Hepatocyte (in vitro differentiated cells): ENCODE measurements around the gene SPINK7. TPM values are rescaled to one million over a fixed set of nuclear protein-coding genes. Genes with fewer than 3 reads are reported as not detected.

Experiments used
- DNase-seq: peaks from one replicate; pipeline ENCODE4 v3.0.0-alpha.2; 2016; ENCODE audit warnings: low spot score
- H2AFZ ChIP-seq: fragments of 200-600 bp; sonication (generic); 2 replicates; pipeline ENCODE4 v1.6.0; 2016; ENCODE audit warnings: antibody characterized with exemption, mild to moderate bottlenecking
- H3K27ac ChIP-seq: fragments of 200-600 bp; sonication (generic); 2 replicates; pipeline ENCODE4 v1.5.1; 2016; ENCODE audit warnings: mild to moderate bottlenecking
- H3K27me3 ChIP-seq: fragments of 200-600 bp; sonication (generic); 2 replicates; pipeline ENCODE4 v1.6.1; 2016
- H3K36me3 ChIP-seq: fragments of 200-600 bp; sonication (generic); replicated peaks from 2 replicates; pipeline ENCODE4 v1.5.1; 2016; ENCODE audit warnings: low read depth; ENCODE audit not compliant: insufficient read depth
- H3K4me1 ChIP-seq: fragments of 200-600 bp; sonication (generic); 2 replicates; pipeline ENCODE4 v1.5.1; 2016; ENCODE audit warnings: mild to moderate bottlenecking, moderate library complexity; ENCODE audit not compliant: insufficient read depth
- H3K4me2 ChIP-seq: fragments of 200-600 bp; sonication (generic); 2 replicates; pipeline ENCODE4 v1.6.0; 2016
- H3K4me3 ChIP-seq: fragments of 200-600 bp; sonication (generic); 2 replicates; pipeline ENCODE4 v1.5.1; 2016; ENCODE audit warnings: mild to moderate bottlenecking
- H3K79me2 ChIP-seq: fragments of 200-600 bp; sonication (generic); 2 replicates; pipeline ENCODE4 v1.6.0; 2017; ENCODE audit warnings: mild to moderate bottlenecking
- H3K9me2 ChIP-seq: fragments of 200-600 bp; sonication (generic); replicated peaks from 2 replicates; pipeline ENCODE4 v1.6.0; 2017; ENCODE audit warnings: mild to moderate bottlenecking; ENCODE audit not compliant: insufficient read depth
- H3K9me3 ChIP-seq: fragments of 200-600 bp; sonication (generic); 2 replicates; pipeline ENCODE4 v1.5.1; 2016; ENCODE audit warnings: low read depth, mild to moderate bottlenecking
- H4K20me1 ChIP-seq: fragments of 200-600 bp; sonication (generic); 2 replicates; pipeline ENCODE4 v1.6.0; 2016; ENCODE audit warnings: mild to moderate bottlenecking; ENCODE audit not compliant: insufficient read depth, poor library complexity, severe bottlenecking
- CTCF ChIP-seq: fragments of 200-600 bp; sonication (generic); IDR thresholded peaks from 2 replicates; pipeline ENCODE4 v1.5.1; 2016; ENCODE audit warnings: antibody characterized with exemption, mild to moderate bottlenecking; ENCODE audit not compliant: poor library complexity
- EZH2 ChIP-seq: fragments of 200-600 bp; sonication (generic); IDR thresholded peaks from 2 replicates; pipeline ENCODE4 v1.6.1; 2016; ENCODE audit warnings: antibody characterized with exemption, mild to moderate bottlenecking, borderline replicate concordance
- EZH2phosphoT487 ChIP-seq: fragments of 200-600 bp; sonication (generic); IDR thresholded peaks from one replicate; pipeline ENCODE4 v1.6.1; 2018; ENCODE audit warnings: antibody characterized with exemption, mild to moderate bottlenecking, low read depth, moderate library complexity; ENCODE audit not compliant: unreplicated experiment, severe bottlenecking
- WGBS: methylation state at CpG from one replicate; pipeline ENCODE4 v1.1.6; 2016; ENCODE audit warnings: low lambda C conversion rate; ENCODE audit errors: missing lambda C conversion rate; 5-methylcytosine and 5-hydroxymethylcytosine counted together
- polyA plus RNA-seq: library from polyadenylated mRNA; unstranded; fragments of >200 nt; fragmentation: Nextera tagmentation; extraction: Ambion mirVana; gene quantifications from 2 replicates; pipeline ENCODE4 v1.2.1, GENCODE V29; 2016
- total RNA-seq: library from RNA; depleted of rRNA; stranded (reverse); fragments of >200 nt; gene quantifications from 2 replicates; pipeline ENCODE4 v1.2.3, GENCODE V29; 2014

The SPINK7 gene
- total and polyA plus RNA-seq, 2 experiments from 2014 or later = not detected

GRCh38 chr5:148336704-148337435 lies 24.6 kb downstream of the SPINK7 start:
- H3K4me1 ChIP-seq = no peaks in the 10 kb centered on the region
- no peaks in the 10 kb centered on the region for H3K9me3 ChIP-seq
- H4K20me1 ChIP-seq = no peaks in the 10 kb centered on the region
- DNase-seq = no peak
- no peak overlapping the region for H3K4me2 ChIP-seq
- 66% methylated on average over 3 of the region's 3 CpGs for WGBS
- H3K27me3 ChIP-seq = no peaks in the 10 kb centered on the region
- no peaks in the 10 kb centered on the region for H3K79me2 ChIP-seq
- TF ChIP-seq CTCF = no peak
- TF ChIP-seq EZH2phosphoT487 = no peak
- no peak for TF ChIP-seq EZH2
- H3K9me2 ChIP-seq = no peaks in the 10 kb centered on the region
- H2AFZ ChIP-seq = no peak overlapping the region
- no peak overlapping the region for H3K27ac ChIP-seq
- H3K4me3 ChIP-seq = no peak overlapping the region
- no peaks in the 10 kb centered on the region for H3K36me3 ChIP-seq

- Histone ChIP-seq H3K9me2 (no peaks in the 10 kb centered on the region), H3K27ac (peak overlapping the region; percentile 8), H3K79me2 (no peaks in the 10 kb centered on the region), H4K20me1 (no peaks in the 10 kb centered on the region), H3K36me3 (no peaks in the 10 kb centered on the region), H3K4me2 (no peak overlapping the region), H3K4me3 (no peak overlapping the region), H2AFZ (no peak overlapping the region), H3K4me1 (no peaks in the 10 kb centered on the region), H3K9me3 (no peaks in the 10 kb centered on the region), H3K27me3 (no peaks in the 10 kb centered on the region)
- 87% methylated on average over 2 of the region's 2 CpGs for WGBS
- TF ChIP-seq EZH2 (no peak), CTCF (no peak), EZH2phosphoT487 (no peak)
- DNase-seq = no peak
Observed at GRCh38 chr5:148342371-148343045, 30.3 kb downstream of the SPINK7 start.

- WGBS = 74% methylated on average over 2 of the region's 2 CpGs
- Histone ChIP-seq H3K4me1 (no peaks in the 10 kb centered on the region), H3K4me3 (no peak overlapping the region), H3K4me2 (no peak overlapping the region), H3K79me2 (no peaks in the 10 kb centered on the region), H3K27me3 (no peaks in the 10 kb centered on the region), H3K27ac (peak overlapping the region; percentile 42), H4K20me1 (no peaks in the 10 kb centered on the region), H3K36me3 (no peaks in the 10 kb centered on the region), H2AFZ (no peak overlapping the region), H3K9me3 (no peaks in the 10 kb centered on the region), H3K9me2 (no peaks in the 10 kb centered on the region)
- no peak for TF ChIP-seq CTCF
- TF ChIP-seq EZH2 = no peak
- TF ChIP-seq EZH2phosphoT487 = no peak
- peak; percentile 8 for DNase-seq
Observed at GRCh38 chr5:148343046-148343407, 30.8 kb downstream of the SPINK7 start.
